Right lobe of liver (tissue), 4 donors: ENCODE data around the gene TYW1B.
"Not testable (repeated sequence)": the region's sequence is repeated elsewhere in the genome, so short reads cannot be mapped to it uniquely, and the experiment has no call there.

Experiments
- POLR2A ChIP-seq: fragments of 450-650 bp; IDR thresholded peaks from one replicate; pipeline ENCODE4 v1.6.1; 2017; ENCODE audit warnings: antibody characterized with exemption, mild to moderate bottlenecking
- TF ChIP-seq, protein P1 (sequence below), 4 donors: fragments of 200-600 bp in 3 of 4; fragments of 450-650 bp in 1 of 4; IDR thresholded peaks; one replicate each; pipeline versions ENCODE4 v1.5.1 to v1.8.0; 2016 to 2022; ENCODE audit warnings: antibody characterized with exemption in 4 of 4, mild to moderate bottlenecking in 2 of 4
- donor health status: DM: no; HTN: no; CAD: no.
- donor health status: DM: no; HTN: no; CAD: no.
- donor health status: DM: no; HTN: yes; CAD: no.

GRCh38 chr7:72783601-72784370 is 44.2 kb downstream of the TYW1B start:
- TF ChIP-seq, protein P1, sequence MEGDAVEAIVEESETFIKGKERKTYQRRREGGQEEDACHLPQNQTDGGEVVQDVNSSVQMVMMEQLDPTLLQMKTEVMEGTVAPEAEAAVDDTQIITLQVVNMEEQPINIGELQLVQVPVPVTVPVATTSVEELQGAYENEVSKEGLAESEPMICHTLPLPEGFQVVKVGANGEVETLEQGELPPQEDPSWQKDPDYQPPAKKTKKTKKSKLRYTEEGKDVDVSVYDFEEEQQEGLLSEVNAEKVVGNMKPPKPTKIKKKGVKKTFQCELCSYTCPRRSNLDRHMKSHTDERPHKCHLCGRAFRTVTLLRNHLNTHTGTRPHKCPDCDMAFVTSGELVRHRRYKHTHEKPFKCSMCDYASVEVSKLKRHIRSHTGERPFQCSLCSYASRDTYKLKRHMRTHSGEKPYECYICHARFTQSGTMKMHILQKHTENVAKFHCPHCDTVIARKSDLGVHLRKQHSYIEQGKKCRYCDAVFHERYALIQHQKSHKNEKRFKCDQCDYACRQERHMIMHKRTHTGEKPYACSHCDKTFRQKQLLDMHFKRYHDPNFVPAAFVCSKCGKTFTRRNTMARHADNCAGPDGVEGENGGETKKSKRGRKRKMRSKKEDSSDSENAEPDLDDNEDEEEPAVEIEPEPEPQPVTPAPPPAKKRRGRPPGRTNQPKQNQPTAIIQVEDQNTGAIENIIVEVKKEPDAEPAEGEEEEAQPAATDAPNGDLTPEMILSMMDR (IDR thresholded peaks at IDR 0.05): not testable (repeated sequence)
- TF ChIP-seq POLR2A: not testable (repeated sequence)
